CD8-positive, alpha-beta memory T cell (primary cell): ENCODE data around the gene SSUH2. TPM values are rescaled to one million over a fixed set of nuclear protein-coding genes. Genes with fewer than 3 reads are reported as not detected.
A peak's percentile ranks its signal among the peaks of the same experiment; 100 is the strongest.
"Not testable (repeated sequence)": the region's sequence is repeated elsewhere in the genome, so short reads cannot be mapped to it uniquely, and the experiment has no call there.

Source experiments
- CTCF ChIA-PET: fragments of 350-600 bp; sonication (Branson Sonifier 250); formaldehyde crosslinking; loops from one replicate; lab custom pipeline; 2021; ENCODE audit warnings: antibody characterized with exemption; lab: Charles Lee
- POLR2A ChIA-PET: fragments of 350-600 bp; sonication (Branson Sonifier 250); formaldehyde crosslinking; loops from one replicate; lab custom pipeline; 2021; ENCODE audit warnings: antibody characterized with exemption; lab: Charles Lee
- DNase-seq, 5 donors: peaks; one replicate each; pipeline versions ENCODE4 v3.0.0 to v3.0.0-alpha.2; 2020 to 2022; ENCODE audit warnings: mixed read lengths in 1 of 5
- H3K27ac ChIP-seq: one replicate; pipeline ENCODE4 v1.7.0; 2013; ENCODE audit warnings: low read depth, mild to moderate bottlenecking, low read length, moderate library complexity
- H3K27me3 ChIP-seq: 2 replicates; pipeline ENCODE4 v1.7.0; 2013; ENCODE audit warnings: low read length, mild to moderate bottlenecking; ENCODE audit not compliant: insufficient read depth, poor library complexity, severe bottlenecking
- H3K36me3 ChIP-seq: 2 replicates; pipeline ENCODE4 v1.7.0; 2013; ENCODE audit warnings: mild to moderate bottlenecking, low read length, moderate library complexity; ENCODE audit not compliant: insufficient read depth
- H3K4me1 ChIP-seq: 2 replicates; pipeline ENCODE4 v1.7.0; 2013; ENCODE audit warnings: mild to moderate bottlenecking, low read length, moderate library complexity; ENCODE audit not compliant: insufficient read depth
- H3K4me3 ChIP-seq: 2 replicates; pipeline ENCODE4 v1.7.0; 2013; ENCODE audit warnings: mild to moderate bottlenecking, low read length
- H3K9me3 ChIP-seq: 2 replicates; pipeline ENCODE4 v1.7.0; 2013; ENCODE audit warnings: mild to moderate bottlenecking, low read length
- H3K27ac Mint-ChIP-seq, 8 donors: one replicate each; pipeline ENCODE4 v1.8.0; 2020 to 2021; ENCODE audit warnings: mixed read lengths in 8 of 8, mild to moderate bottlenecking in 6 of 8, inconsistent platforms in 3 of 8, moderate library complexity in 3 of 8
- H3K27me3 Mint-ChIP-seq, 2 donors: one replicate each; pipeline ENCODE4 v1.8.0; 2020 to 2021; ENCODE audit warnings: mixed read lengths in 2 of 2, mild to moderate bottlenecking in 1 of 2, moderate library complexity in 1 of 2
- H3K36me3 Mint-ChIP-seq, 3 donors: one replicate each; pipeline ENCODE4 v1.8.0; 2020 to 2021; ENCODE audit warnings: mixed read lengths in 3 of 3, inconsistent platforms in 1 of 3, mild to moderate bottlenecking in 1 of 3
- H3K4me1 Mint-ChIP-seq, 3 donors: one replicate each; pipeline ENCODE4 v1.8.0; 2020 to 2021; ENCODE audit warnings: mixed read lengths in 3 of 3, inconsistent platforms in 1 of 3, mild to moderate bottlenecking in 1 of 3
- H3K4me3 Mint-ChIP-seq, 7 donors: one replicate each; pipeline ENCODE4 v1.8.0; 2020 to 2021; ENCODE audit warnings: mixed read lengths in 7 of 7, mild to moderate bottlenecking in 6 of 7, moderate library complexity in 4 of 7, inconsistent platforms in 2 of 7
- H3K9me3 Mint-ChIP-seq, 5 donors: one replicate each; pipeline ENCODE4 v1.8.0; 2020 to 2022; ENCODE audit warnings: mixed read lengths in 5 of 5, mild to moderate bottlenecking in 3 of 5, moderate library complexity in 2 of 5, inconsistent platforms in 1 of 5
- polyA plus RNA-seq: library from polyadenylated mRNA; unstranded; fragments of 300-500 nt; fragmentation: Illumina TruSeq; gene quantifications from one replicate; pipeline ENCODE4 v1.2.3, GENCODE V29; 2021
- total RNA-seq, 2 experiments: library from RNA; stranded (reverse); gene quantifications; one replicate each; pipeline ENCODE4 v1.2.3, GENCODE V29; 2021

Gene SSUH2
- total and polyA plus RNA-seq, 3 experiments from 2014 or later = not detected

DNA sequence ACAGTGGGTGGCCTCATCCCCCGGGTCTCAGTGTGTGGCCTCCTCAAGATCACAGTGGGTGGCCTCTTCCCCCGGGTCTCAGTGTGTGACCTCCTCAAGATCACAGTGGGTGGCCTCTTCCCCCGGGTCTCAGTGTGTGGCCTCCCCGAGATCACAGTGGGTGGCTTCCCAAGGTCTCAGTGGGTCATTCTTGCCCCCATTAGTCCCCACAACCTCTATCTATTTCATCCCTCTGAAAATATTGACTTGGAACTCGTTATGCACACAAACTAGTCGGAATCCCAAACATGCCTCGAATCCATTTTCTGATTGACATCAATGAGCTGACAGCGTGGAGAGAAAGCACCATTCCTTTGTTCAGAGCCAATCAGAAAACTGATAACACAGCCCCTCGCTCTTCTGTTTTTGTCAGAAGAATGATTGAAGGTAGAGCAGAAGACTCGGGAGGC lies 10.8 kb upstream of the SSUH2 start:
- Mint-ChIP-seq H3K4me1 (no peaks in the 10 kb centered on the region), H3K4me3 (no peak overlapping the region), H3K9me3 (peaks cover 0 to 5% (median 2%) of the 10 kb centered on the region in 5 donors), H3K27ac (peak overlapping the region in 1 of 8 donors; percentile 16), H3K36me3 (no peaks in the 10 kb centered on the region), H3K27me3 (peaks cover 11 to 26% of the 10 kb centered on the region in 2 donors)
- H3K36me3 ChIP-seq = no peaks in the 10 kb centered on the region
- no peak overlapping the region for H3K27ac ChIP-seq
- CTCF ChIA-PET = no interaction called here
- no peak for DNase-seq
- H3K4me1 ChIP-seq = no peaks in the 10 kb centered on the region
- POLR2A ChIA-PET = no interaction called here
- H3K9me3 ChIP-seq = no peaks in the 10 kb centered on the region
- H3K4me3 ChIP-seq = no peak overlapping the region
- no peaks in the 10 kb centered on the region for H3K27me3 ChIP-seq

DNA sequence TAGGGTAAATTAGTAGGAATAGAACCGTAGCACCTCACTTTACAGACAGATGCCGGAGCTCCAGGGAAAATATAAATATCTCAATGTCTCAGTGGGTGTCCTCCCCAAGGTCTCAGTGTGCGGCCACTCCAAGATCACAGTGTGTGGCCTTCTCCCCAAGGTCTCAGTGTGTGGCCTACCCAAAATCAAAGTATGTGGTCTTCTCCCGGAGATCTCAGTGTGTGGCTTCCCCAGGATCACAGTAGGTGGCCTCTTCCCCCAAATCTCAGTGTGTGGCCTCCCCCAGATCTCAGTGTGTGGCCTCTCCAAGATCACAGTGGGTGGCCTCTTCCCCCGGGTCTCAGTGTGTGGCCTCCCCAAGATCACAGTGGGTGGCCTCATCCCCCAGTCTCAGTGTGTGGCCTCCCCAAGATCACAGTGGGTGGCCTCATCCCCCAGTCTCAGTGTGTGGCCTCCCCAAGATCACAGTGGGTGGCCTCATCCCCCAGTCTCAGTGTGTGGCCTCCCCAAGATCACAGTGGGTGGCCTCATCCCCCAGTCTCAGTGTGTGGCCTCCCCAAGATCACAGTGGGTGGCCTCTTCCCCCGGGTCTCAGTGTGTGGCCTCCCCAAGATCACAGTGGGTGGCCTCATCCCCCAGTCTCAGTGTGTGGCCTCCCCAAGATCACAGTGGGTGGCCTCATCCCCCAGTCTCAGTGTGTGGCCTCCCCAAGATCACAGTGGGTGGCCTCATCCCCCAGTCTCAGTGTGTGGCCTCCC lies 10.2 kb upstream of the SSUH2 start:
- POLR2A ChIA-PET, CTCF ChIA-PET, H3K27me3 ChIP-seq, H3K4me1 Mint-ChIP-seq, H3K27ac Mint-ChIP-seq, H3K27ac ChIP-seq, H3K9me3 Mint-ChIP-seq, DNase-seq, H3K36me3 Mint-ChIP-seq, H3K4me3 Mint-ChIP-seq, H3K36me3 ChIP-seq, H3K4me1 ChIP-seq, H3K4me3 ChIP-seq, H3K9me3 ChIP-seq: not testable (repeated sequence)
- peaks cover 9 to 26% of the 10 kb centered on the region in 2 donors for H3K27me3 Mint-ChIP-seq

DNA sequence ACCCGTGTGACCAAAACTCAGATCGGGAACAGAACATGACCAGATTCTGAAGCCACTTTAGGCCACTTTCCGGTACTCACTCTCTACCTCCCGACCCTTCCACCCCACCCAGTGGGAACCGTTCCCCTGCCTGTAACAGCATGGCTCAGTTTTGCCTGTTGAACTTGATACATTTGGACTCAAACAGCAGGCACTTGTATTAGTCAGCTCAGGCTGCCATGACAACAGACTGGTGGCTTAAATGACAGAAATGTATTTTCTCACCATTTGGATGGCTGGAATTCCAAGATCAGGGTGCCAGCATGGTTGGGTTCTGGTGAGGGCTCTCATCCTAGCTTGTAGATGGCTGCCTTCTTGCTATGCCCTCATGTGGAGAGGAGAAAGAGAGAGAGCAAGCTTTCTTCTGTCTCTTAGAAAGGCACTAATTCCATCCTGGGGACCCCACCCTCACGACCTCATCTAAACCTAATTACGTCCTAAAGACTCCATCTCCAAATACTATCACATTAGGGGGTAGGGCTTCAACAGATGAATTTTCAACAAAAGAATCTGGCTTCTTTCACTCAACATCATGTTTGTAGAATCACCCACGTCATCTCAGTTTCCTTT lies 9.3 kb upstream of the SSUH2 start:
- POLR2A ChIA-PET = no interaction called here
- H3K9me3 Mint-ChIP-seq = peaks cover 0 to 7% (median 2%) of the 10 kb centered on the region in 5 donors
- Histone ChIP-seq H3K4me1 (no peaks in the 10 kb centered on the region), H3K36me3 (no peaks in the 10 kb centered on the region), H3K27ac (no peak overlapping the region), H3K27me3 (no peaks in the 10 kb centered on the region), H3K4me3 (no peak overlapping the region), H3K9me3 (no peaks in the 10 kb centered on the region)
- H3K27ac Mint-ChIP-seq = no peak overlapping the region
- H3K27me3 Mint-ChIP-seq = peaks cover 9 to 26% of the 10 kb centered on the region in 2 donors
- CTCF ChIA-PET = no interaction called here
- no peak overlapping the region for H3K4me3 Mint-ChIP-seq
- DNase-seq = no peak
- no peaks in the 10 kb centered on the region for H3K4me1 Mint-ChIP-seq
- H3K36me3 Mint-ChIP-seq = no peaks in the 10 kb centered on the region

DNA sequence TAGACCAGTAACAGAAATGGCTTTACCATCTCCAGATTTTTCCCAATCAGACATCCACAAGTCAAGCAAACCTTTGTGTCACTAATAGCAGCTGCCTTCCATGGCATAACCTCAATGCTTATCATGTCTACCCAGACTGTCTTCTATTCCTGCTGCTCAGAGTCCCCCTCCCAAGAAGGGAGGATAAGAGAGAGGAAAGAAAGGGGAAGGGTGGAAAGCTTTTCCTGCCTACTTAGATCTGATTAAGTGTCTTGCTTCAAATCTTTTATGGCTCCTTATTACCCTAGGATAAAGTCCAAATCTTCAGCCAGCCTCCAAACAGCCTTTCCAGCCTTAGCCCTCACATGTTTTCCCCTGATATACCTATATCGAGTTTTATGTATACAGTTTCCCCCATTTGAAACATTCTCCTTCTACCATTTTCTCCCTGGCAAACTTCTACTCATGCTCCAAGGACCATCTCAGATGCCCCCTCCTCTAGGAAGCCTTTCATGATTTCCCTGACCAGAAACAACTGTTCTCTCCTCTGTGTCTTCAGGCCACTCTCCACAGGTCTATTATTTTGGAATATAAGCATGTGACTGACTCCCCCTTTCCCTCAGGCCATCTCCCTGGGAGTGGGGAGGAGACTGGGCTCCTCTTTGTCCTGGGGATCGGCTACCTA lies 7.9 kb upstream of the SSUH2 start:
- no peak for DNase-seq
- Histone ChIP-seq H3K9me3 (no peaks in the 10 kb centered on the region), H3K4me3 (no peak overlapping the region), H3K27ac (no peak overlapping the region), H3K36me3 (no peaks in the 10 kb centered on the region), H3K4me1 (no peaks in the 10 kb centered on the region), H3K27me3 (no peaks in the 10 kb centered on the region)
- Mint-ChIP-seq H3K27ac (no peak overlapping the region), H3K36me3 (no peaks in the 10 kb centered on the region), H3K4me3 (no peak overlapping the region), H3K4me1 (no peaks in the 10 kb centered on the region), H3K27me3 (peaks cover 9 to 23% of the 10 kb centered on the region in 2 donors), H3K9me3 (peaks cover 0 to 7% (median 2%) of the 10 kb centered on the region in 5 donors)
- ChIA-PET CTCF (interaction anchor here (1.2 kb wide), 1 partner anchor 11 kb away, joined by 4 read pairs; no protein-coding TSS in a partner anchor), POLR2A (no interaction called here)

DNA sequence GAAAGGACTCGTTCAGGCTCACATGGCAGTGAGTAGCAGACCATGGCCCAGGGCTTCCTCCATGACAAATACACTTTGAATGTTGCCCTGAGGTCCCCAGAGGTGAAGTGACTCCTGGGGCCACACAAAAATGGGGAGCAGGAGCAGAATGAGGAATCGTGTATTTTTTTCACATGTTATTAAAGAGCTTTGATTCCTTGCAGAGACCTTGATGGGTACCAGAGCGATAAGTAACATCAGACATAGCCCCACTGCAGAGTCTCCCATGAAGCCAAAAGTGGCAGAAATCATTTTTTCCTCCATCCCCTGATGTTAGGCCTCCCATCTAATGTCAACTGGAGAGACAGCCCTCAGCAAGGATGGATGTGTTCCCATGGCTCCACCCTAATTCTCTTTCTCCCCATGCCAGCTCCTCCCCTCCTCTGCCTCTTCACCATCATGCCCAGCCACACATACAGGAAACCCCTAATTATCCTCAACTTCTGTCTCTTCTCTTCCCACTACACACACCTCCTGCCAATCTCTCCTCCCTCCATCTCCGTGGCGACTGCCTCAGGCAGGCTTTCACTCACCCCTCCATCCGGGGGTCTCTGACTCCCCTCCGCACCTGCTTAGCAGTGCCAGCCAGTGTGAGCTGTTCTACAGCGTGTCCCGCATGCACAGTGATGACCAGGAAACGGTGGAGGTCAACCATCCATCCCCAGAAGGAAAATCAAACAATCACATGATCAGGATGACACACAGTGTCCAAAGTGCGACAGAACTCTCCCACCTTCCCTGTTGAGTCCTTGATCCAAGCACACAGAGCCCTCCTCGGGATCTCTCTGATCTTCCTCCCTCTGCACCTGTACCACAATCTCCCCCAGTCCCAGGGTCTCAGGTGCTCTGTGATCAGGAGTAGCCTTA lies 7.1 kb upstream of the SSUH2 start:
- POLR2A ChIA-PET = no interaction called here
- Mint-ChIP-seq H3K27ac (no peak overlapping the region), H3K36me3 (no peaks in the 10 kb centered on the region), H3K27me3 (peaks cover 9 to 23% of the 10 kb centered on the region in 2 donors), H3K9me3 (peaks cover 0 to 7% (median 0%) of the 10 kb centered on the region in 5 donors), H3K4me3 (no peak overlapping the region), H3K4me1 (no peaks in the 10 kb centered on the region)
- no peak for DNase-seq
- no peak overlapping the region for H3K27ac ChIP-seq
- no peaks in the 10 kb centered on the region for H3K36me3 ChIP-seq
- CTCF ChIA-PET = interaction anchor here (1.2 kb wide), 1 partner anchor 11 kb away, joined by 4 read pairs; no protein-coding TSS in a partner anchor
- H3K4me1 ChIP-seq = no peaks in the 10 kb centered on the region
- no peaks in the 10 kb centered on the region for H3K27me3 ChIP-seq
- no peak overlapping the region for H3K4me3 ChIP-seq
- no peaks in the 10 kb centered on the region for H3K9me3 ChIP-seq

DNA sequence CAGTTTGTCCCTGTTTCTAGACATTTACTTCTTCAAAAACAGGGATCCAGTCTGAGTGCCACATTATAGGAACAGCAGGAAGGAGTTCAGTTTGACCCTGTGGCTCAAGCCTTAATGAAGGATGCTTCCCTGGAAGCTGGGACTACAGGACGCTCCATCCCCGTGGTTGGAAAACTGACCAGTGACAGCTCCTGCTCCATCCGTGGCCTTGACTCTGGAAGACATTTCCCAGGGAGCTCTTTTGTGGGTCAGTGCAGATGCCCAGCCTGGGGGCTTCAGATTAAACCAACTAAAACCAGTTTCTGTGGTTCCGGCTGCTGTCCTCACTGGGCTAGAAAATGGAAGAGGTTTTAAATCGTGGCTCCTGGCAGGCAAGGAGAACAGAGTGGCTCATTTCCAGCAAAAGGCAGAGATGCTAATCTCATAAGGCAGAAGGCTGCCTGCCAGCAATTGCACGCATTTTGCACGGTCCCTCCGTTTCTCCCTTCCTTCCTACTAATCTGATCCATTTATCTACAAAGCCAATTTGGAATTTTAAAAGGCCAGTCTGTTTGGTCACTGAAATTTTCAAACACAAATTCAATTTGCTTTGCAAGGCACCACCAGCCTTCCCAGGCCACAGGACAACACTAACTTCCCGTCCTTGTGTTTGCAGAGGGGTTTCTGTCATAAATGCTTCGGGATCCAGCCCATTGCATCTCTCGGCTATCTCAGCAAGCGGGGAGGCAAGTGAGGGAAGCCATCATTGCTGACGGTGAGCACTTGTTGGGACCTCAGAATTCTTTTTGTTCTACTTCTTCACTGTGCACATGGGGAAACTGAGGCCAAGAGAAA lies 6.2 kb upstream of the SSUH2 start:
- Mint-ChIP-seq H3K27ac (no peak overlapping the region), H3K9me3 (peaks cover 0 to 7% (median 0%) of the 10 kb centered on the region in 5 donors)

DNA sequence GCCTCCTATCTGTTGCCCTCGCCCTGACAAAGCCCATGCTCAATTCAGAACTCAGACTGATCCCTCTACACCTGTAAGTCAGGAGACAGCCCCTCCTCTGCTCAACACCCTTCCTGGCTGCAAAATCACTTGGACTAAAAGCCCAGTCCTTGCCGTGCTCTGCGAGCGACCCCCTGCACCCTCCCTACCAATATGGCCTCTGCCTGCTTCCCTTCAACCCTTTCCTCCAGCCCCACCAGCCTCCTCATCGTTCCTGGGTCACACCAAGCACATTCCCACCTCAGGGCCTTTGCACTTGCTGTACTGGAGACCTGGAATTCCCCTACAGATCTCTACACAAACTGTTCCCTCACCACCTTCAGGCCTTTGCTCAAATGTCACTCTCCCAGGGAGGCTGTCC lies 5.2 kb upstream of the SSUH2 start:
- Mint-ChIP-seq H3K27ac (no peak overlapping the region), H3K36me3 (no peaks in the 10 kb centered on the region), H3K4me3 (no peak overlapping the region), H3K4me1 (no peaks in the 10 kb centered on the region), H3K27me3 (peaks cover 9 to 15% of the 10 kb centered on the region in 2 donors), H3K9me3 (peaks cover 0 to 3% (median 0%) of the 10 kb centered on the region in 5 donors)
- Histone ChIP-seq H3K9me3 (no peaks in the 10 kb centered on the region), H3K4me1 (no peaks in the 10 kb centered on the region), H3K36me3 (no peaks in the 10 kb centered on the region), H3K27me3 (no peaks in the 10 kb centered on the region), H3K4me3 (no peak overlapping the region), H3K27ac (no peak overlapping the region)
- ChIA-PET POLR2A (no interaction called here), CTCF (no interaction called here)
- no peak for DNase-seq

More for the DNA sequence above, 6.2 kb upstream of the SSUH2 start:
- H3K36me3 ChIP-seq = no peaks in the 10 kb centered on the region
- H3K4me1 Mint-ChIP-seq = no peaks in the 10 kb centered on the region
- no peak overlapping the region for H3K27ac ChIP-seq
- peaks cover 9 to 18% of the 10 kb centered on the region in 2 donors for H3K27me3 Mint-ChIP-seq
- H3K27me3 ChIP-seq = no peaks in the 10 kb centered on the region
- H3K4me3 Mint-ChIP-seq = no peak overlapping the region
- ChIA-PET CTCF (interaction anchor here (1.2 kb wide), 1 partner anchor 12 kb away, joined by 4 read pairs; no protein-coding TSS in a partner anchor), POLR2A (no interaction called here)
- no peak for DNase-seq
- H3K36me3 Mint-ChIP-seq = no peaks in the 10 kb centered on the region
- no peaks in the 10 kb centered on the region for H3K9me3 ChIP-seq
- H3K4me3 ChIP-seq = no peak overlapping the region
- H3K4me1 ChIP-seq = no peaks in the 10 kb centered on the region
